NOMO-1 (cell line): Measurements from ENCODE around the gene INSYN1.
A peak's percentile ranks its signal among the peaks of the same experiment; 100 is the strongest.
"Not testable (repeated sequence)": the region's sequence is repeated elsewhere in the genome, so short reads cannot be mapped to it uniquely, and the experiment has no call there.

Experiments used
- DNase-seq, 2 experiments: peaks; one replicate each; lab custom pipeline; 2025; ENCODE audit not compliant: unreplicated experiment in 2 of 2; lab: John Stamatoyannopoulos, UW

Gene INSYN1

DNA sequence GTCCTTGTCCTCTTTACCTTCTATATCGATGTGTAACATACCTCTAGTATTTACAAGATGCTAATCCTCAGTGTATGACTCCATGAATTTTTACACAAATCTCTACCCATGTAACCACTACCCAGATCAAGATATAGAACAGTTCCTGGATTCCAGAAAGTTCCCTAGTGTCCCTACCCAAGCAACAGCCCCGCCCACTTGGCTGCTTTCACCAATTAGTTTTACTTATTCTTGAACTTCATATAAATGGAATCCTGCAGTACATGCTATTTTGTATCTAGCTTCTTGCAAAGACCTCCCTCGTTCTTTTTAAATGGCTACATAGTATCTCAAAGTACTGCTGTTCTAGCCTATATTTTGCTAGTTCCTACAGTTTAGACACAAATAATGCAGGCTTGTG lies 35.9 kb downstream of the INSYN1 start:
- DNase-seq: no peak

DNA sequence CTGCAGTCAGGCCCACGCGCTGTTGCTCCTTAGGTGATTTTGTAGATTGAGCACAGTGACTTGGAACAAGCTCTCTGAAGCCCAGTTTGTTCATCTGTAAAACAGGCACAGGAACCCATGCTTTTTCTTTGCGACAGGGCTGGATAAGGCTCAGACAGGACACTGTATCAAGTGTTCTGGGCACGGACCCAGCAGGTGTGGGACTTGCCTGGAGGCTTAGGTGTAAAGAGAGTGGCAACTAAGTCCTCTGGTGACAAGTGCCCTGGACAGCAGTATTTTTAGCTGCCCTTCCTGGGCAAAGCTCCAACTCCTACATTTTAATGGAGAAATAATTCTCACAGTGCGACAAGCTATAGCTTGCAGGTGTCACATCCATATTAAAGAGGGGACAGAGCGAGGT lies 36.7 kb downstream of the INSYN1 start:
- DNase-seq: no peak

DNA sequence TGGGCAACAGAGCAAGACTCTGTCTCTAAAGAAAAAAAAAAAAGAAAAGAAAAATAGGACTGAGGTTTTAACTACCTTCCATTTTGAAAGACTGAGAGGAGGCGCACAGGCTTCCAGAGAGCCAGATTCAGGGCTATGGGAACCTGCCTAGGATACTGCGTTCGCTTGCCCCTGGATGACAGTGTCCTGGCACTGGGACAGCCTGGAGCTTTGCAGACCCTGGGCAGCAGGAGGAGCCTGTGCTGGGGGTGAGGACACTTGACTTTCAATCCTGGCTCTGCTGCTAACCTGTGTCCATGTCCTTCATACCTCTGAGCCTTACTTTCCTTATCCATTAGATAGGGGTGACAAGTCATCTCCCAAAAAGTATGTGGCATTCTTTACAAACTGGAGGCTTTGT lies 37.7 kb downstream of the INSYN1 start:
- no peak for DNase-seq

DNA sequence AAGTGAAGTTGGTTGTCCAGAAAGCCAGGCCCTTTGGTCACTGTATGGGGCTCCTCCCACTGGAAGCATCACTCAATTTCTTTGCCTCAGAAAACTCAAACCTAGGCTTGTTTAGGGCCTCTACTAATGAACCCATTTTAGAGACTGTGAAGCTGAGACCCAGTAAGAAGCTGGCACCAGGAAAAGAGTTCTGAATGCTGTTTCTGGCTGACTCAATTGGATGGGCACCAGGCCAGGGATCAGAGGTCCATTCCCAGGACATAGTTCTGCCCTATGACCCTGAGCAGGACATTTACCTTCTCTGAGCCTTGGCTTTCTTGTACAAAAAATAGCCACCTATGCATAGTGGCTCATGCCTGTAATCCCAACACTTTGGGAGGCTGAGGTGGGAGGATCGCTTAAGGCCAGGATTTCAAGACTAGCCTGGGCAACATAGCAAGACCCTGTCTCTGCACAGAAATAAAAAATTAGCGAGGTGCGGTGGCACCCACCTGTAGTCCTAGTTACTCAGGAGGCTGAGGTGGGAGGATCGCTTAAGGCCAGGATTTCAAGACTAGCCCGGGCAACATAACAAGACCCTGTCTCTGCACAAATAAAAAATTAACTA lies 38.4 kb downstream of the INSYN1 start:
- no peak for DNase-seq

DNA sequence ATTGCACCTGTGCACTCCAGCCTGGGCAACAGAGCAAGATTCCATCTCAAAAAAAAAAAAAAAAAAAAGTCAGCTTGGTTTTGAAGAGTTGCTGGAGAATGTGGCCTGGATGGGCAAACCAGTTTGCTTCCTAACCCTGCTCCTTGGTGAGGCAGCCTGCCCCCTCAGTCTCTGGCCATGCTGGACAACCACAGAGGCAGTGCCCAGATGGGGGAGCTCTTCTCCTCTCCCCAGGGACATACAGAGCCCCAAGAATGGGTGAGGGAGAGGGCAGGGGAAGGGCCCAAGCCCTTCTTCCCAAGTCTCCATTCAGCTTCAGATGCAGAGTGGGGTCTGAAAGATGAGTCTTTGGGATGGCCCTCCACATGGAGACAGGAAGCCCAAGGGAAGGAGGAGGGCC lies 41.0 kb downstream of the INSYN1 start:
- no peak for DNase-seq

DNA sequence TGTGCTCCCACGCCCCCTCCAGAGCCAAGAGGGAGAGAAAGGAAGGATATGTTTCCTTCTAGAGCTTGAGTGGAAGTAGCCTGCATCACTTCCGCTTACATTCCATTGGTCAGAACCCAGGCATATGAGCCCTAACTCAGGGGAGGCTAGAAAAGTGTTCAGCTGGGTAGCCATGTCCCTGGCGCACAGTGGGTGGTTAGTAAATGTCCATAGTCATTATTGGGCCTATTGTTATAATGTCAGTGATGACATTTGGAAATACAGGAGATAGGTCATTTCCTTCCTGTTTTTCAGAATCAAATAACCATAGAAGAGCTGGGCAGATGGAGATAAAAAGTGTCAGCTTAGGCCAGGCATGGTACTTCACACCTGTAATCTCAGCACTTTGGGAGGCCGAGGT lies 41.6 kb downstream of the INSYN1 start:
- peak in 1 of 2 experiments; percentile 13 for DNase-seq

DNA sequence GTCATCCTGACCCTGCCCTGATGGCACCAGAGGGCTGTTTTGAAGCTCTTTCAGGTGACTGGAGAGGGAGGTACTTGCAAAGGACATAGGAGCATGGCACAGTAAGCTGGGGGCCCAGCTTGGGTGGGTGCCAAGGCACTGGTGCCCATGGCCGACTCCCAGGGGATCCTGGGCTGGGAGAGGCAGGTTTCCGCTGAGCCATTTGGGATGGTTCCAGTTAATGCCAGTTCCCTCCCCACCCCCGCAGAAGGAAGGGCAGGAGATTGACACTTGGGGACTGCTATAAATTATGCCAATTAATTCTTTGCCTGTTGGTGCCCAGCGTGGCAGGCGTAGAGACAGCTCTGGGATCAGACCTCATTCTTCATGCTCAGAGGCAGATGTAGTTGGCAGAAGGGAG lies 42.8 kb downstream of the INSYN1 start:
- DNase-seq: no peak

DNA sequence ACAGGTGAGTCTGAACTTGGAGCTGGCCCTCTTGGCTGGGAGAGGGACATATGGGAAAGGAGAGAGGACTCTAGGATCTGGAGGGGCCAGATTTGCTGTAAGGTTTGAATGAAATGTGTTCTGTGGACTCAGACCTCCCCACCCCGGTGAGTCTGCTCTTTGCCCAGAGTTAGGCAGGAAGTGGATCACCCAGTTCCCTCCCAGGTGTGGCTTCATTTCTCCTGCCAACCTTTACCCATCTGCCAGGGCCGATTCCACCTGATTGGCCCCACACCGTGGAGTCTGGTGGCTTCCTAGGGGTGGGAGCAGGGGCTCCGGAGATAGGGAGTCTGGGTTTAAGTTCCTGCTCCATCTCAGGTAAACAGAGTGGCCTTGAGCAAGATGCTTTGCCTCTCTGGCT lies 43.5 kb downstream of the INSYN1 start:
- no peak for DNase-seq

DNA sequence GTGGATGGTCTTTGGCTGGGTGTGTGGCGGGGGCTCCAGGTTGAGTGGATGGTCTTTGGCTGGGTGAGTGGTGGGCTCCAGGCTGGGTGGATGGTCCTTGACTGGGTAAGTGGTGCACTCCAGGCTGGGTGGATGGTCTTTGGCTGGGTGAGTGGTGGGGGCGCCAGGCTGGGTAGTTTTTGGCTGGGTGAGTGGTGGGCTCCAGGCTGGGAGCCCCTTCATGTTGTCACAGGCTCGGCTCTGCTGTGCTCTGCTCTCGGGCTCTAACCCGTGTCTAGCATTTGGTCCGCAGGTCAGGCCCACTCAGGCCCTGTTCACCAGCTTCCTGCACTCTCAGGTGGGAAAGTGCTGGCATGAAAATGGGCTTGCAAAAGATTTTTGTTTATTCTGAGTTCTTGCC lies 43.9 kb downstream of the INSYN1 start:
- no peak for DNase-seq

DNA sequence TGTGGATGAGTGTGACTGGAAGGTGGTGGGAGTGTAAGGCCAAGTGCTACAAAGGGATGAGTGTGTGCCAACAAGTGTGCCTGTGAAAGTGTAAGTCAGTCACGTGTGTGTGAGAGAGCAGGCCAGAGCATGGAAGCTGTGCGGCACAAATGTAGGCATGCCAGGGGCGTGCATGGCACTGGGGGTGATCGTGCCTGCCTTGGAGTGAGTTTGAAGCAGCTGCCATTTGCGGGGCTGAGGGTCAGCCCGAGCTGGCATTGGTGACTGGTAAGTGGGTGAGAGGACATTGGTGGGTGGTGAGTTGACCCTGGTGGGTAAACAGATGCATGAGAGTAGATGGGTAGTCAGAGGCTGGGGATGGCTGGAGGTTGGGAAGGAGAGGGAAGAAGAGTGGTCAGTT lies 44.5 kb downstream of the INSYN1 start:
- no peak for DNase-seq

DNA sequence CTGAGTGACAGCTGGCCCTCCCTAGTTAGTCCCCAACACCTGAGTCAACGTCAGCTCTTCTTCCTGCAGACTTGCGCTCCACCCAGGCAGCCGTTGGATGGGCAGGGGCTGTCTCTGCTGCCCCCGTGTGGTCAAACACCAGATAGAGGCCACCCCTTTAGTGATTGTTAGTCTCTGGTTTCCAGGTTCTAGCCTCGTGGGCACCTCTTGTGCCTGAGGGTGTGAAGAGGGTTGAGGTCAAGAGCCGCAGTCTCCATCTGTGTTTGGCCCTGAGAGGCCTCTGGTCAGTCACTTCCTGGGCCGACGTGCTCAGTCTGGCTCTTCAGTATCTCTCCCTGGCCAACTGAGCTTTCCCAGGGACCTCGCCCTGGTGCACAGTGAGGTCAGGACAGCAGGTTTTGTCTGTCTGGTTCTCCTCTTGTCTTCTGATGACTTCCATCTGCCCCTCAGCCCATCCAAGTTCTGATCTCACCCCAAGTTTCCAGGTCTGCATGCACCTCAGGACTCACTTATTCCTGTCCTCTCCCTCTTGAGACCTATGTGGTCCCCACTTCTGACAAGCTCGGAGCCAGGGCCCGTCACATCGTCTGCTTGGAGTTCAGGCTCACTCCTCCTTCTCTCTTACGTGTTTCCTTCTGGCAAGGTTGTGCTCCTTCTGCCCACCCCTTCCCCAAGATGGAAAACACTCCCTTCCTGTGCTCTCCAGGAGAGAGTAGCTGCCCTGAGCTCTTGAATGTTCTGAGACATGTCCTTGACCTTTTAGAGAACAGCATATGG lies 48.1 kb downstream of the INSYN1 start:
- DNase-seq: peak; percentile 37 to 67

DNA sequence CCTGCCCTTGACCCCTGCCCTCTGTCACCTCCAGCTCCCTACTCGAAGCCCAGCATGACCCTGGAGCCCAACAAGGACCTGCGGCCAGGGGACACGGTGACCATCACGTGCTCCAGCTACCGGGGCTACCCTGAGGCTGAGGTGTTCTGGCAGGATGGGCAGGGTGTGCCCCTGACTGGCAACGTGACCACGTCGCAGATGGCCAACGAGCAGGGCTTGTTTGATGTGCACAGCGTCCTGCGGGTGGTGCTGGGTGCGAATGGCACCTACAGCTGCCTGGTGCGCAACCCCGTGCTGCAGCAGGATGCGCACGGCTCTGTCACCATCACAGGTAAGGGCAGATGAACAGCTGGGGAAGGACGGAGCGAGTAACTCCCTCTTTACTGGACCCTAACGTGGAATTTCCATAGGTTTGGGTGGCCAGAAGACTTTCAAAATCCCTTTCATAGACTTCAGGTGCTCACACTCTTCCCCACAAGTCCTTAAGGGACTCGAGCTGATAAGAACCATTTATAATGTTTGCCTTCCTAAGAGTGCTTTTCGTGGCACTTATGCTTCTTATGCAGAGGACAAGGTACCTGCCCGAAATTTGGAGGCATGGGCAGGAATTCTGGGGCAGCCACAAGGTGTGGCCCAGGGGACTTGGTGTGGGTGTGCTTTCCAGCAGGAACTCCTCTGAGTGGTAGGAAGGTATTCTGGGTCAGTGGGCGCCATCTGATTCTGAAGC lies 48.8 kb downstream of the INSYN1 start:
- DNase-seq: not testable (repeated sequence)

DNA sequence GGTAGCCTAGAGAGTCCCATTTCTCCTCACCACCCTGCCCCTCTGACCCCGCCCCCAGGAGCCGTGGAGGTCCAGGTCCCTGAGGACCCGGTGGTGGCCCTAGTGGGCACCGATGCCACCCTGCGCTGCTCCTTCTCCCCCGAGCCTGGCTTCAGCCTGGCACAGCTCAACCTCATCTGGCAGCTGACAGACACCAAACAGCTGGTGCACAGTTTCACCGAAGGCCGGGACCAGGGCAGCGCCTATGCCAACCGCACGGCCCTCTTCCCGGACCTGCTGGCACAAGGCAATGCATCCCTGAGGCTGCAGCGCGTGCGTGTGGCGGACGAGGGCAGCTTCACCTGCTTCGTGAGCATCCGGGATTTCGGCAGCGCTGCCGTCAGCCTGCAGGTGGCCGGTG lies 49.5 kb downstream of the INSYN1 start:
- DNase-seq: not testable (repeated sequence)

DNA sequence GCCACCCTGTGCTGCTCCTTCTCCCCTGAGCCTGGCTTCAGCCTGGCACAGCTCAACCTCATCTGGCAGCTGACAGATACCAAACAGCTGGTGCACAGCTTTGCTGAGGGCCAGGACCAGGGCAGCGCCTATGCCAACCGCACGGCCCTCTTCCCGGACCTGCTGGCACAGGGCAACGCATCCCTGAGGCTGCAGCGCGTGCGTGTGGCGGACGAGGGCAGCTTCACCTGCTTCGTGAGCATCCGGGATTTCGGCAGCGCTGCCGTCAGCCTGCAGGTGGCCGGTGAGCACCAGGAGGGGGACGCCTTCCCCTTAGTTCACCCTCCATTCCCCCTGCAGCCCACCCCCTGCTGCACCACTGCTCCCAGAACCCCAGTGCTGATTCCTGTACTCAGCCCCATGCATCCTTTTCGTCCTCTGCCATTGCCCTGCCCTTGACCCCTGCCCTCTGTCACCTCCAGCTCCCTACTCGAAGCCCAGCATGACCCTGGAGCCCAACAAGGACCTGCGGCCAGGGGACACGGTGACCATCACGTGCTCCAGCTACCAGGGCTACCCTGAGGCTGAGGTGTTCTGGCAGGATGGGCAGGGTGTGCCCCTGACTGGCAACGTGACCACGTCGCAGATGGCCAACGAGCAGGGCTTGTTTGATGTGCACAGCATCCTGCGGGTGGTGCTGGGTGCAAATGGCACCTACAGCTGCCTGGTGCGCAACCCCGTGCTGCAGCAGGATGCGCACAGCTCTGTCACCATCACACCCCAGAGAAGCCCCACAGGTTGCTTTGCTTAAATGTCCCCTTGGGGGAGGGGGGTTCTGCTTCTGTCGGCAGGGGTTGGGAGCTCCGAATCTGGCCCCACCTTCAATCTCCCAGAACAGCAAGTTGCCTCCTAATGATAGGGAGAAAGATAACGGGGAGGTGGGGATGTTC lies 50.6 kb downstream of the INSYN1 start:
- not testable (repeated sequence) for DNase-seq

DNA sequence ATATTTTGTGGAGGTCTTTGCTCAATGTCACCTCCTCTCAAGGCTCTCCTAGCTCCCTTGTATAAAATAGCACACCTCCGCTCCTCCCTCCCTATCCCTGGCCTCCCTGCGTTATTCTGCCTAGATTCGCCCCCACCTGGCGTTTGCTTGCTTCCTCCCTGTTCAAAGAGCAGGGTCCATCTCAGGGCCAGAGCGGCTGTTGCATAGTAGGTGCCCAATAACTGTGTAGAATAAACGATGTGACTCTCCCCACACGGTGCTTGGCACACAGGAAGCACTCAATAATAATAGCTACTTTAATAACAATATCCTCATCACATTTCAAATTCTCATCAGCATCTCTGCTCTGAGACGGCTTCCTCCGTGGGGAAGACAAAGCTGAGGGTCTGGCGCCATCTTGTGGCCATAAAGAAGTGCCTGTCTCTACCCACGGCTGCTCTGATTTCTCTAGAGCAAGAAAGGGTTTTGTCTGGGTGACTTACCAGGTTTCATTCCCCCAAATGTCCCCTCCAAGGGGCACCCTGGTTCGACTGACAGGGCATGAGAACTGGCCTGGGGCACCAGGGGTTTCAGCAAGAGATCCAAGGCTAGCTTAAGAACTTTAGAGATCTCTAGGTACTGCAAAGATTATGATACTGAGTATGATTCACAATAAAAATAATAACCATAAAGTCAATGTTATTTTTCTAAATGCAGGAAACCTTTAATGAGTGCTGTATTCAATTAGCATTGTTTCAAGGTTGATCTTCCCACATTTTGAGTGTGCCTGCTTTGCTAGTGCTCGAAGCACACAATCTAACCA lies 52.9 kb downstream of the INSYN1 start:
- peak; percentile 22 to 78 for DNase-seq

DNA sequence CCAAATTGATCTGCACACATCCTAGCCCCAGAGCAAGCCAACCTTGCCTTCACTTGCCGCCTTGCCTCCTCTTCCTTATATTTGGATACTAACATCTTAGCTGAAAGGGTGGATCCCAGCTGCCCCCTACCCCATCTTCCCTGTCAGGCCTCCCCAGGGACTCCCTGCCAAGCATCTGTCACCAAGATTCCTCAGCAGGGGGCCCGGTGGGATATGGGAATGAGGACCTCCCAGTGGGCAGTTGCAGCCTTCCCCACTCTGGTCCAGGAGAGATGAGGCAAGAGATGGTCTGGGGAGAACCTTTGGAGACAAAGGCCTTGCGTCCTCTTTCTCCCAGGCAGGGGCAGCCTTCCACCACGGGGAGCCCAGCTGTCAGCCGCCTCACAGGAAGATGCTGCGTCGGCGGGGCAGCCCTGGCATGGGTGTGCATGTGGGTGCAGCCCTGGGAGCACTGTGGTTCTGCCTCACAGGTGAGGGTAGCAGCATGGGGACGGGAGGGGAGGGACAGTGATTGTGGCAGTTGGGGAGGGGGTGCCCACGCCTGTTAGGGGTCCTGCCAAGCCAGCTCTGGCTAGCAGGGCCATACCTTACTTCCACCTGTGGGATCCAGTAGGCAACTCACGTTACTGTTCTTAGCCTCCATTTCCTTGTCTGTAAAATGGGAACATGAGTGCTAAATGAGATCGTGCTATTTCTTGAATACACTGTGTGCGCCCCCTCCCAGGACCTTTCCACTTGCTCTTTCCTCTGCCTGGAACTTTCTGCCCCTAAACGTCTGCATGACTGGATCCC lies 53.7 kb downstream of the INSYN1 start:
- DNase-seq: no peak

DNA sequence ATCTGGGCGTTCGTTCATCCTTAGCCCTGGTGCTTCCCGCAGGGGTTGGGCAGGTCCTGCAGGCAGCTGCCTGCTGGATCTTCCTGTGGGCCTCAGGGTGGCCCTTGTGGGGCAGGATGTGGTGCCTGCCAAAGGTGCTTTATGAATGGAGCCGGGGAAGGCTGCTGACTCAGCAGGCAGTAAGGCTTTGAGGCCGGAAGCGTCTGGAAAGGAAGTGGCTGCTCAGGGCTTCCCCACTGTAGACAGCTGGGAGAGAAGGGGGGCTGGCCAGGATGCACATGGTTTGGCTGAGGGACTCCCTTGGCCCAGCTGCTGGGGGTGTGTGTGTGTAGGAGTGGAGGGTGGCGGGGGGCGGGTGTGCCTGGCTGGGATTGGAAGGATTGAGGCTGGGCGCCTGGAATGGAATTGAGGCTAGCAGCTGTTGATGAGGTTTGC lies 56.1 kb downstream of the INSYN1 start:
- peak; percentile 76 to 77 for DNase-seq

DNA sequence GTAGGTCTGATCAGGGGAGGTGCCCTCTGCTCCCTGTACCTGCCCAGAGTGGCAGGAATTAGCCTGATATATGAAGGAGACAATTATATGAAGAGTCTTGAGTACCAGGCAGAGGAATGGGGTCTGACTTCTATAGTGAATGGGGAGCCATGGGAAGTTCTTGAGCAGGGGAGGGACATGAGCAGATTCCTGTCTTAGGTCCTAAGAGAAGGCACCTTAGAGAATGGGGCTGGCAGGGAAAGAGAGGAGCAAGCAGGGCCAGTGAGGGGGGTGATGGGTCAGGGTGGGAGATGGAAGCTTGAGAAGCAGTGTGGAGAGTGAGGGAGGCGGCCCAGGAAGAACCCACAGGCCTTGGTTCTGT lies 56.5 kb downstream of the INSYN1 start:
- no peak for DNase-seq
